Osteocyte (in vitro differentiated cells): ENCODE data around the gene ADD2. TPM values are rescaled to one million over a fixed set of nuclear protein-coding genes. Genes with fewer than 3 reads are reported as not detected.
A peak's percentile ranks its signal among the peaks of the same experiment; 100 is the strongest.

Source experiments
- DNase-seq: peaks from one replicate; pipeline ENCODE4 v3.0.0; 2021; ENCODE audit warnings: mixed read lengths; ENCODE audit not compliant: unreplicated experiment; ENCODE audit errors: extremely low spot score
- H3K27ac Mint-ChIP-seq: one replicate; pipeline ENCODE4 v1.8.0; 2021; ENCODE audit warnings: mild to moderate bottlenecking, mixed read lengths; ENCODE audit not compliant: unreplicated experiment
- H3K27me3 Mint-ChIP-seq: one replicate; pipeline ENCODE4 v1.8.0; 2021; ENCODE audit warnings: mixed read lengths; ENCODE audit not compliant: unreplicated experiment
- H3K36me3 Mint-ChIP-seq: one replicate; pipeline ENCODE4 v1.8.0; 2021; ENCODE audit warnings: mixed read lengths; ENCODE audit not compliant: unreplicated experiment
- H3K4me1 Mint-ChIP-seq: one replicate; pipeline ENCODE4 v1.8.0; 2021; ENCODE audit warnings: mixed read lengths; ENCODE audit not compliant: unreplicated experiment
- H3K4me3 Mint-ChIP-seq: one replicate; pipeline ENCODE4 v1.8.0; 2021; ENCODE audit warnings: mild to moderate bottlenecking, moderate library complexity, mixed read lengths; ENCODE audit not compliant: unreplicated experiment
- H3K9me3 Mint-ChIP-seq: one replicate; pipeline ENCODE4 v1.8.0; 2021; ENCODE audit warnings: mixed read lengths; ENCODE audit not compliant: unreplicated experiment
- CTCF ChIP-seq: fragments of 200-600 bp; sonication (generic); IDR thresholded peaks from 2 replicates; pipeline ENCODE4 v1.5.0; 2021; ENCODE audit warnings: antibody characterized with exemption, mild to moderate bottlenecking, moderate library complexity
- total RNA-seq: library from RNA; stranded (reverse); gene quantifications from 2 replicates; pipeline ENCODE4 v1.2.1, GENCODE V29; 2021

ADD2 gene
- total RNA-seq, 1 donor from 2014 or later: not detected

GRCh38 chr2:70647873-70648481 lies 120.0 kb downstream of the ADD2 start:
- peak; percentile 85 for DNase-seq
- no peaks in the 10 kb centered on the region for H3K36me3 Mint-ChIP-seq

GRCh38 chr2:70646420-70646818 lies 121.6 kb downstream of the ADD2 start:
- Mint-ChIP-seq H3K36me3 (no peaks in the 10 kb centered on the region), H3K4me3 (no peak overlapping the region), H3K27me3 (peaks cover 11% of the 10 kb centered on the region), H3K9me3 (no peaks in the 10 kb centered on the region), H3K4me1 (no peaks in the 10 kb centered on the region), H3K27ac (no peak overlapping the region)
- peak; percentile 62 for DNase-seq
- TF ChIP-seq CTCF: no peak

More at GRCh38 chr2:70647873-70648481, 120.0 kb downstream of the ADD2 start:
- no peaks in the 10 kb centered on the region for H3K9me3 Mint-ChIP-seq
- TF ChIP-seq CTCF: peak; percentile 82
- H3K4me1 Mint-ChIP-seq: no peaks in the 10 kb centered on the region
- no peak overlapping the region for H3K27ac Mint-ChIP-seq
- H3K27me3 Mint-ChIP-seq: peaks cover 16% of the 10 kb centered on the region
- no peak overlapping the region for H3K4me3 Mint-ChIP-seq

GRCh38 chr2:70645733-70646419 lies 122.1 kb downstream of the ADD2 start:
- Mint-ChIP-seq H3K4me1 (no peaks in the 10 kb centered on the region), H3K27ac (no peak overlapping the region), H3K27me3 (peaks cover 10% of the 10 kb centered on the region), H3K4me3 (no peak overlapping the region), H3K9me3 (no peaks in the 10 kb centered on the region), H3K36me3 (no peaks in the 10 kb centered on the region)
- TF ChIP-seq CTCF: no peak
- no peak for DNase-seq

GRCh38 chr2:70643715-70644114 lies 124.3 kb downstream of the ADD2 start:
- Mint-ChIP-seq H3K4me1 (no peaks in the 10 kb centered on the region), H3K27ac (no peak overlapping the region), H3K9me3 (no peaks in the 10 kb centered on the region), H3K36me3 (no peaks in the 10 kb centered on the region), H3K4me3 (no peak overlapping the region), H3K27me3 (peaks cover 7% of the 10 kb centered on the region)
- no peak for TF ChIP-seq CTCF
- no peak for DNase-seq

- Mint-ChIP-seq H3K36me3 (no peaks in the 10 kb centered on the region), H3K4me1 (no peaks in the 10 kb centered on the region), H3K9me3 (no peaks in the 10 kb centered on the region), H3K27me3 (peaks cover 20% of the 10 kb centered on the region), H3K4me3 (no peak overlapping the region), H3K27ac (no peak overlapping the region)
- DNase-seq: peak; percentile 15
- TF ChIP-seq CTCF: no peak
Measured at GRCh38 chr2:70641263-70641784, 126.7 kb downstream of the ADD2 start.
